Erythroblast (primary cell): ENCODE results near the gene SH3BP5.

Experiments used
- GATA1 ChIP-seq: IDR thresholded peaks from 2 replicates; pipeline ENCODE4 v1.6.1; 2011; ENCODE audit warnings: low read depth, mild to moderate bottlenecking, control low read depth, low read length, moderate library complexity
- POLR2A ChIP-seq: IDR thresholded peaks from 2 replicates; pipeline ENCODE4 v1.6.1; 2011; ENCODE audit warnings: mild to moderate bottlenecking, low read length

GRCh38 chr3:15341030-15341726, 8.8 kb upstream of the SH3BP5 start:
- TF ChIP-seq POLR2A = no peak
- no peak for TF ChIP-seq GATA1
